Middle frontal gyrus (tissue), 1 donor: Measurements from ENCODE around the gene SLC39A11.

ENCODE experiments used
- DNase-seq: peaks from one replicate; pipeline ENCODE4 v3.0.0-alpha.2; 2015; ENCODE audit warnings: low spot score; ENCODE audit errors: extremely low spot score

The SLC39A11 gene

GRCh38 chr17:72603420-72604242 is 488.9 kb downstream of the SLC39A11 start:
- no peak for DNase-seq

GRCh38 chr17:72602517-72603419 is 489.7 kb downstream of the SLC39A11 start:
- no peak for DNase-seq

- no peak for DNase-seq
These were observed 491.6 kb downstream of the SLC39A11 start for GRCh38 chr17:72600934-72601333.

- DNase-seq: no peak
These were observed 492.6 kb downstream of the SLC39A11 start for GRCh38 chr17:72599891-72600290.

GRCh38 chr17:72598695-72599094 is 493.8 kb downstream of the SLC39A11 start:
- no peak for DNase-seq

- no peak for DNase-seq
These were observed 495.0 kb downstream of the SLC39A11 start for GRCh38 chr17:72597354-72598087.
